ENCODE results near the gene INPP4A.

Gene INPP4A

DNA sequence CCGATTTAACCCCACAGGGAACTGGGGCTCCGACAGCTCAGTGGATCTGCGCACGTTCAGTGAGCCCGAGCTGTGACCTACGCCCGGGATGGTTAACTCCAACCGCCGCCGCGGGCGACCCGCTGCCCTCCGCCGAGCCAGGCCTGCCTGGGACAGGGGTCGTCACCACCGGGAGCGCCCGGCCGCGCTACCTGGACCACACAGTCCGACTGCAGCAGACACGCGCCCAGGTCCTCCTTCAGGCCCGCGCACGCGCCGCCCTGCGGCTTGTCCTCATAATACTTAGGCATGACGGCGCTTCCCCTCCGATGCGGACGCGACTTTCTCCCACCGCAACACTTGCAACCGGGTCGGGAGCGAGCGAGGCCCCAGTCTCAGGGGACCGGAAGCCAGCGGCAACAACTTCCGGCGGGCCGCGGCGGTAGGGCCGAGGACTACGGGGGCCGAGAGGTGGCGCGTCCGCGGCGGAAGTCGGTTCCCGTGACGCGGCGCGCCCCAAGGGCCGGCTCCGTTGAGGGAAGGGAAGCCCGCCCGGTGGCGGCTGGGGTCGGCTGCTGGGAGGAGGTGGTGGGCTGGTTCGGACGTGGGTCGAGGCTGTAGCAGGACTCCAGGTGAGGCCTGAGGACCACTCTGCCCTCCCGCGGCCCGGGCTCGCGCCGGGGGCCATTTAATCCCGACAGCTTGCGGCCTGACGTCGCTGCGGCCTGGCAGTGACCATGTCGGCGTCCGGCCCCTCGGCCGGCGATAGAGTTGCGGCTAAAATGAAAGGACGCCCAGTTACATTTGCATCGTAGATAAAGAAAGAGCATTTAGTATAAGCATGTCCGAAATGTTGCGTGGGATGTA lies 163.7 kb downstream of the INPP4A start, which contains the start of the genes COA5 and UNC50 (continued):
- TF ChIP-seq PATZ1 (tag by site-specific recombination; IDR thresholded peaks at IDR 0.05) (peak; percentile 88), ZIC2 (tag by site-specific recombination; IDR thresholded peaks at IDR 0.05) (0 out of 2 replicates have a peak, but pooled peaks have one; percentile 27), ZNF677 (tag by site-specific recombination; IDR thresholded peaks at IDR 0.05) (0 out of 2 replicates have a peak, but pooled peaks have one; percentile 10), SP7 (tag by site-specific recombination; IDR thresholded peaks at IDR 0.05) (peak; percentile 67), ZFP41 (tag by site-specific recombination; IDR thresholded peaks at IDR 0.05; ENCODE audit: borderline replicate concordance) (no peak), ZNF544 (tag by site-specific recombination; IDR thresholded peaks at IDR 0.05) (no peak), ZSCAN16 (tag by site-specific recombination; IDR thresholded peaks at IDR 0.05) (no peak), ZNF366 (tag by site-specific recombination; conservative IDR thresholded peaks at IDR 0.05) (no peak), GFI1B (tag by site-specific recombination; IDR thresholded peaks at IDR 0.05) (no peak), ZNF140 (tag by site-specific recombination; IDR thresholded peaks at IDR 0.05) (no peak), ZNF132 (tag by site-specific recombination; IDR thresholded peaks at IDR 0.05; ENCODE audit: borderline replicate concordance) (no peak), ZNF629 (tag by site-specific recombination; IDR thresholded peaks at IDR 0.05) (peak; percentile 84), ZSCAN30 (tag by site-specific recombination; IDR thresholded peaks at IDR 0.05) (no peak), TRIM28 (IDR thresholded peaks at IDR 0.05; ENCODE audit: borderline replicate concordance, low read length) (no peak; the same call in 1 of the 2 replicates), ZNF654 (tag by site-specific recombination; IDR thresholded peaks at IDR 0.05; ENCODE audit: low read depth) (no peak), ZNF133 (tag by site-specific recombination; IDR thresholded peaks at IDR 0.05) (no peak), ZNF404 (tag by site-specific recombination; IDR thresholded peaks at IDR 0.05) (no peak), KLF10 (tag by site-specific recombination; IDR thresholded peaks at IDR 0.05) (0 out of 2 replicates have a peak, but pooled peaks have one; percentile 27), PRDM4 (tag by site-specific recombination; IDR thresholded peaks at IDR 0.05) (no peak), ZNF202 (tag by site-specific recombination; IDR thresholded peaks at IDR 0.05; ENCODE audit: borderline replicate concordance) (no peak), ZNF394 (tag by site-specific recombination; IDR thresholded peaks at IDR 0.05; ENCODE audit: borderline replicate concordance) (0 out of 2 replicates have a peak, but pooled peaks have one; percentile 22), ZNF76 (tag by site-specific recombination; IDR thresholded peaks at IDR 0.05; ENCODE audit: borderline replicate concordance, low read depth) (peak; percentile 70; the same call in 1 of the 2 replicates), ZNF311 (tag by site-specific recombination; IDR thresholded peaks at IDR 0.05; ENCODE audit: borderline replicate concordance) (no peak), ZNF529 (tag by site-specific recombination; IDR thresholded peaks at IDR 0.05; ENCODE audit: insufficient replicate concordance) (no peak), ZNF341 (tag by site-specific recombination; IDR thresholded peaks at IDR 0.05; ENCODE audit: low read depth) (no peak), BCL11B (tag by site-specific recombination; IDR thresholded peaks at IDR 0.05; ENCODE audit: low read depth) (peak; percentile 54; the same call in 1 of the 2 replicates), ZFP37 (tag by site-specific recombination; IDR thresholded peaks at IDR 0.05) (0 out of 2 replicates have a peak, but pooled peaks have one; percentile 20), ZNF223 (tag by site-specific recombination; IDR thresholded peaks at IDR 0.05) (no peak), SETDB1 (IDR thresholded peaks at IDR 0.05; ENCODE audit: insufficient read length, low read length) (no peak), YY1 (tag by site-specific recombination; IDR thresholded peaks at IDR 0.05) (no peak; the same call in 1 of the 2 replicates)
- TF ChIP-seq, protein P1, sequence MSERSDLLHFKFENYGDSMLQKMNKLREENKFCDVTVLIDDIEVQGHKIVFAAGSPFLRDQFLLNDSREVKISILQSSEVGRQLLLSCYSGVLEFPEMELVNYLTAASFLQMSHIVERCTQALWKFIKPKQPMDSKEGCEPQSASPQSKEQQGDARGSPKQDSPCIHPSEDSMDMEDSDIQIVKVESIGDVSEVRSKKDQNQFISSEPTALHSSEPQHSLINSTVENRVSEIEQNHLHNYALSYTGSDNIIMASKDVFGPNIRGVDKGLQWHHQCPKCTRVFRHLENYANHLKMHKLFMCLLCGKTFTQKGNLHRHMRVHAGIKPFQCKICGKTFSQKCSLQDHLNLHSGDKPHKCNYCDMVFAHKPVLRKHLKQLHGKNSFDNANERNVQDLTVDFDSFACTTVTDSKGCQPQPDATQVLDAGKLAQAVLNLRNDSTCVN (tag by site-specific recombination; optimal IDR thresholded peaks at IDR 0.05): peak; percentile 97

Measured in HEK293 (cell line).